Adrenal gland (tissue), 12 donors: ENCODE data around the gene CDK14. TPM values are rescaled to one million over a fixed set of nuclear protein-coding genes. Genes with fewer than 3 reads are reported as not detected.

Source experiments
- DNase-seq, 7 donors: peaks; one replicate each; pipeline ENCODE4 v3.0.0-alpha.2; 2019 to 2020
- H3K27ac ChIP-seq, 5 donors: fragments of 200-600 bp; sonication (generic) in 4 of 5; 1 replicate in 3 of 5; 2 replicates in 2 of 5; pipeline versions ENCODE4 v1.5.1 to v1.8.0; 2016 to 2020; ENCODE audit warnings: mild to moderate bottlenecking in 1 of 5
- H3K27me3 ChIP-seq: fragments of 200-600 bp; 2 replicates; pipeline ENCODE4 v1.8.0; 2021
- H3K36me3 ChIP-seq, 2 donors: fragments of 200-600 bp; replicated peaks in 1 of 2; 1 replicate in 1 of 2; 2 replicates in 1 of 2; pipeline versions ENCODE4 v1.5.1 to v1.8.0; 2018 to 2022
- H3K4me1 ChIP-seq, 2 donors: fragments of 200-600 bp; replicated peaks in 1 of 2; 1 replicate in 1 of 2; 2 replicates in 1 of 2; pipeline versions ENCODE4 v1.5.1 to v1.8.0; 2018 to 2021
- H3K4me3 ChIP-seq, 4 donors: fragments of 200-600 bp; sonication (generic) in 3 of 4; one replicate each; pipeline ENCODE4 v1.5.1; 2016 to 2018
- H3K9me3 ChIP-seq, 3 donors: fragments of 200-600 bp; sonication (generic) in 1 of 3; replicated peaks in 1 of 3; 1 replicate in 2 of 3; 2 replicates in 1 of 3; pipeline versions ENCODE4 v1.5.1 to v1.8.0; 2016 to 2021
- POLR2A ChIP-seq, 2 donors: fragments of 450-650 bp; IDR thresholded peaks; one replicate each; pipeline ENCODE4 v1.6.1; 2017; ENCODE audit warnings: antibody characterized with exemption in 2 of 2, mild to moderate bottlenecking in 2 of 2, moderate library complexity in 1 of 2
- WGBS, 4 donors: extraction: QIAGEN DNeasy Blood & Tissue Kit in 2 of 4; methylation state at CpG; one replicate each; pipeline versions ENCODE4 v1.1.5 to v1.1.7; 2013 to 2017; 5-methylcytosine and 5-hydroxymethylcytosine counted together
- intact Hi-C, 2 donors: fragments of 100-400 bp; cut with DNase I; formaldehyde crosslinking; loops; one replicate each; pipeline versions ENCODE4 v1.14.1 to v1.15.0; 2022 to 2023
- polyA plus RNA-seq, 3 donors: library from polyadenylated mRNA; stranded (reverse); fragments of 200-250 nt in 2 of 3; fragments of 350-450 nt in 1 of 3; fragmentation: Illumina TruSeq in 1 of 3; extraction: RNeasy Lipid Tissue Mini Kit (QIAGEN cat#74804) in 1 of 3; gene quantifications; one replicate each; pipeline ENCODE4 v1.2.3, GENCODE V29; 2013 to 2014
- total RNA-seq, 9 donors: library from RNA; depleted of rRNA in 4 of 9; stranded (reverse); fragments of >200 nt in 4 of 9; fragments of 120-200 nt in 1 of 9; fragmentation: NEBNext Ultra II Directional in 1 of 9; extraction: Animal tissue kit (Norgen Biotek cat#: 25700) in 1 of 9; gene quantifications; one replicate each; pipeline versions ENCODE4 v1.1.0 to v1.2.4, GENCODE V29; 2013 to 2023
- TF ChIP-seq, protein P1 (sequence below), 6 experiments: fragments of 450-650 bp in 4 of 6; fragments of 200-600 bp in 2 of 6; sonication (generic) in 1 of 6; IDR thresholded peaks; 1 replicate in 5 of 6; 2 replicates in 1 of 6; pipeline versions ENCODE4 v1.5.1 to v1.8.0; 2016 to 2021; ENCODE audit warnings: antibody characterized with exemption in 6 of 6, mild to moderate bottlenecking in 2 of 6, moderate library complexity in 1 of 6
- donor health status: healthy with polysubstance abuse.
- donor health status: Bipolar disorder and iron deficiency.
- donor health status: DM: yes; HTN: yes; CAD: no.
- donor health status: DM: no; HTN: no; CAD: no.
- donor health status: DM: no; HTN: no; CAD: no.
- donor health status: DM: yes; HTN: yes; CAD: no.

Gene CDK14
- total and polyA plus RNA-seq, 12 donors, result 1.9 to 14.5 (median 7.6) TPM

GRCh38 chr7:91157579-91158320 is 561.6 kb downstream of the CDK14 start:
- TF ChIP-seq POLR2A (IDR thresholded peaks at IDR 0.05), result no peak
- TF ChIP-seq, protein P1, sequence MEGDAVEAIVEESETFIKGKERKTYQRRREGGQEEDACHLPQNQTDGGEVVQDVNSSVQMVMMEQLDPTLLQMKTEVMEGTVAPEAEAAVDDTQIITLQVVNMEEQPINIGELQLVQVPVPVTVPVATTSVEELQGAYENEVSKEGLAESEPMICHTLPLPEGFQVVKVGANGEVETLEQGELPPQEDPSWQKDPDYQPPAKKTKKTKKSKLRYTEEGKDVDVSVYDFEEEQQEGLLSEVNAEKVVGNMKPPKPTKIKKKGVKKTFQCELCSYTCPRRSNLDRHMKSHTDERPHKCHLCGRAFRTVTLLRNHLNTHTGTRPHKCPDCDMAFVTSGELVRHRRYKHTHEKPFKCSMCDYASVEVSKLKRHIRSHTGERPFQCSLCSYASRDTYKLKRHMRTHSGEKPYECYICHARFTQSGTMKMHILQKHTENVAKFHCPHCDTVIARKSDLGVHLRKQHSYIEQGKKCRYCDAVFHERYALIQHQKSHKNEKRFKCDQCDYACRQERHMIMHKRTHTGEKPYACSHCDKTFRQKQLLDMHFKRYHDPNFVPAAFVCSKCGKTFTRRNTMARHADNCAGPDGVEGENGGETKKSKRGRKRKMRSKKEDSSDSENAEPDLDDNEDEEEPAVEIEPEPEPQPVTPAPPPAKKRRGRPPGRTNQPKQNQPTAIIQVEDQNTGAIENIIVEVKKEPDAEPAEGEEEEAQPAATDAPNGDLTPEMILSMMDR (IDR thresholded peaks at IDR 0.05), result no peak
- no peaks in the 10 kb centered on the region for H3K4me1 ChIP-seq
- no peak overlapping the region for H3K27ac ChIP-seq
- DNase-seq, result no peak
- no peaks in the 10 kb centered on the region for H3K27me3 ChIP-seq
- WGBS, 4 donors, result 79 to 83% (median 81%) methylated on average over 6 of the region's 6 CpGs
- peaks cover 0 to 8% (median 0%) of the 10 kb centered on the region in 3 donors for H3K9me3 ChIP-seq
- no peak overlapping the region for H3K4me3 ChIP-seq
- H3K36me3 ChIP-seq, result no peaks in the 10 kb centered on the region
- intact Hi-C loops, result no loop called here

GRCh38 chr7:91162436-91162835 is 566.3 kb downstream of the CDK14 start:
- WGBS, 4 donors, result 61 to 81% (median 72%) methylated on average over 5 to 6 of the region's 6 CpGs
- Histone ChIP-seq H3K4me1 (peaks cover 0 to 9% of the 10 kb centered on the region in 2 donors), H3K36me3 (no peaks in the 10 kb centered on the region), H3K27me3 (no peaks in the 10 kb centered on the region), H3K27ac (no peak overlapping the region), H3K4me3 (no peak overlapping the region), H3K9me3 (peaks cover 0 to 8% (median 0%) of the 10 kb centered on the region in 3 donors)
- no peak for TF ChIP-seq POLR2A (IDR thresholded peaks at IDR 0.05)
- TF ChIP-seq, protein P1 (IDR thresholded peaks at IDR 0.05), result no peak
- intact Hi-C loops, result no loop called here
- no peak for DNase-seq

- peaks cover 0 to 8% (median 0%) of the 10 kb centered on the region in 3 donors for H3K9me3 ChIP-seq
- H3K4me1 ChIP-seq, result peaks cover 0 to 9% of the 10 kb centered on the region in 2 donors
- DNase-seq, result no peak
- TF ChIP-seq, protein P1 (IDR thresholded peaks at IDR 0.05), result no peak
- TF ChIP-seq POLR2A (IDR thresholded peaks at IDR 0.05), result no peak
- no peaks in the 10 kb centered on the region for H3K27me3 ChIP-seq
- 83 to 93% (median 89%) methylated on average over 2 of the region's 2 CpGs for WGBS, 4 donors
- intact Hi-C loops, result no loop called here
- no peak overlapping the region for H3K4me3 ChIP-seq
- no peak overlapping the region for H3K27ac ChIP-seq
- H3K36me3 ChIP-seq, result no peaks in the 10 kb centered on the region
Measured at GRCh38 chr7:91164506-91164905, 568.4 kb downstream of the CDK14 start.

- intact Hi-C loops, result no loop called here
- 66 to 75% (median 69%) methylated on average over 9 of the region's 9 CpGs for WGBS, 4 donors
- no peak overlapping the region for H3K27ac ChIP-seq
Measured at GRCh38 chr7:91165006-91165845, 569.1 kb downstream of the CDK14 start.

More at GRCh38 chr7:91165006-91165845, 569.1 kb downstream of the CDK14 start:
- Histone ChIP-seq H3K4me3 (no peak overlapping the region), H3K36me3 (no peaks in the 10 kb centered on the region), H3K4me1 (peaks cover 0 to 9% of the 10 kb centered on the region in 2 donors), H3K27me3 (no peaks in the 10 kb centered on the region), H3K9me3 (peaks cover 0 to 8% (median 0%) of the 10 kb centered on the region in 3 donors)
- TF ChIP-seq POLR2A (IDR thresholded peaks at IDR 0.05), result no peak
- TF ChIP-seq, protein P1 (IDR thresholded peaks at IDR 0.05), result no peak
- DNase-seq, result no peak
